ENCODE data around the gene DAPK1.

DAPK1 gene

GRCh38 chr9:87461256-87461655 is 36.4 kb upstream of the DAPK1 start:
- Histone ChIP-seq H2AFZ (ENCODE audit: low read length) (no peak overlapping the region), H3K4me1 (ENCODE audit: insufficient read depth, low read length, severe bottlenecking) (no peaks in the 10 kb centered on the region), H4K20me1 (ENCODE audit: insufficient read depth, low read length) (no peaks in the 10 kb centered on the region), H3K4me3 (ENCODE audit: low read depth, low read length, poor library complexity, severe bottlenecking) (no peak overlapping the region), H3F3A (ENCODE audit: insufficient read depth, low read length) (no peaks in the 10 kb centered on the region), H3K27me3 (ENCODE audit: insufficient read depth, low read length) (no peaks in the 10 kb centered on the region), H3K27ac (ENCODE audit: low read depth, low read length, poor library complexity, severe bottlenecking) (no peak overlapping the region), H3K79me2 (ENCODE audit: insufficient read depth, low read length) (no peaks in the 10 kb centered on the region), H3K36me3 (ENCODE audit: insufficient read depth, low read length) (no peaks in the 10 kb centered on the region), H3K9me3 (ENCODE audit: low read length) (no peaks in the 10 kb centered on the region), H3K9ac (ENCODE audit: low read length) (no peak overlapping the region), H3K4me2 (ENCODE audit: low read length) (no peak overlapping the region), H3K9me2 (ENCODE audit: low read depth, low read length) (no peaks in the 10 kb centered on the region)
- TF ChIP-seq EZH2 (IDR thresholded peaks at IDR 0.05; ENCODE audit: borderline replicate concordance, low read length) (no peak), CTCF (IDR thresholded peaks at IDR 0.05; ENCODE audit: low read length) (no peak)

- Histone ChIP-seq H3K9me2 (ENCODE audit: low read depth, low read length) (no peaks in the 10 kb centered on the region), H4K20me1 (ENCODE audit: insufficient read depth, low read length) (no peaks in the 10 kb centered on the region), H3K4me2 (ENCODE audit: low read length) (no peak overlapping the region), H3K36me3 (ENCODE audit: insufficient read depth, low read length) (no peaks in the 10 kb centered on the region), H3K9me3 (ENCODE audit: low read length) (no peaks in the 10 kb centered on the region), H3K9ac (ENCODE audit: low read length) (no peak overlapping the region), H3K27ac (ENCODE audit: low read depth, low read length, poor library complexity, severe bottlenecking) (no peak overlapping the region), H3K79me2 (ENCODE audit: insufficient read depth, low read length) (no peaks in the 10 kb centered on the region), H3K4me1 (ENCODE audit: insufficient read depth, low read length, severe bottlenecking) (no peaks in the 10 kb centered on the region), H3K4me3 (ENCODE audit: low read depth, low read length, poor library complexity, severe bottlenecking) (no peak overlapping the region), H3F3A (ENCODE audit: insufficient read depth, low read length) (no peaks in the 10 kb centered on the region), H3K27me3 (ENCODE audit: insufficient read depth, low read length) (no peaks in the 10 kb centered on the region), H2AFZ (ENCODE audit: low read length) (no peak overlapping the region)
- TF ChIP-seq CTCF (IDR thresholded peaks at IDR 0.05; ENCODE audit: low read length), result no peak
- no peak for TF ChIP-seq EZH2 (IDR thresholded peaks at IDR 0.05; ENCODE audit: borderline replicate concordance, low read length)
Measured at GRCh38 chr9:87464110-87464991, 33.3 kb upstream of the DAPK1 start.

GRCh38 chr9:87464992-87465378 is 32.7 kb upstream of the DAPK1 start:
- no peaks in the 10 kb centered on the region for H3K27me3 ChIP-seq (ENCODE audit: insufficient read depth, low read length)
- H3K9me3 ChIP-seq (ENCODE audit: low read length), result no peaks in the 10 kb centered on the region
- H3K9ac ChIP-seq (ENCODE audit: low read length), result no peak overlapping the region
- H3K9me2 ChIP-seq (ENCODE audit: low read depth, low read length), result no peaks in the 10 kb centered on the region
- no peaks in the 10 kb centered on the region for H3K79me2 ChIP-seq (ENCODE audit: insufficient read depth, low read length)
- no peaks in the 10 kb centered on the region for H3F3A ChIP-seq (ENCODE audit: insufficient read depth, low read length)
- no peak overlapping the region for H3K4me3 ChIP-seq (ENCODE audit: low read depth, low read length, poor library complexity, severe bottlenecking)
- no peaks in the 10 kb centered on the region for H4K20me1 ChIP-seq (ENCODE audit: insufficient read depth, low read length)
- H3K36me3 ChIP-seq (ENCODE audit: insufficient read depth, low read length), result no peaks in the 10 kb centered on the region
- H3K4me2 ChIP-seq (ENCODE audit: low read length), result no peak overlapping the region
- no peak overlapping the region for H3K27ac ChIP-seq (ENCODE audit: low read depth, low read length, poor library complexity, severe bottlenecking)
- TF ChIP-seq EZH2 (IDR thresholded peaks at IDR 0.05; ENCODE audit: borderline replicate concordance, low read length) (no peak), CTCF (IDR thresholded peaks at IDR 0.05; ENCODE audit: low read length) (no peak)
- no peak overlapping the region for H2AFZ ChIP-seq (ENCODE audit: low read length)
- no peaks in the 10 kb centered on the region for H3K4me1 ChIP-seq (ENCODE audit: insufficient read depth, low read length, severe bottlenecking)

Measured in OCI-LY1 (cell line).